ENCODE measurements around the gene NAA30. TPM values are rescaled to one million over a fixed set of nuclear protein-coding genes. Genes with fewer than 3 reads are reported as not detected.

The NAA30 gene
- total and polyA plus RNA-seq, 2 of the 8 experiments (the other 6 are each of a cell fraction or from before 2014, with no cell fraction given) = 4.2 to 21.9 TPM

- TF ChIP-seq RBBP5 (IDR thresholded peaks at IDR 0.05; ENCODE audit: borderline replicate concordance, low read depth, low read length) = 0 out of 2 replicates have a peak, but pooled peaks have one; percentile 75
- TF ChIP-seq TAF7 (optimal IDR thresholded peaks at IDR 0.05; ENCODE audit: borderline replicate concordance, low read depth, low read length) = peak; percentile 70
- TF ChIP-seq KDM1A (IDR thresholded peaks at IDR 0.05; ENCODE audit: borderline replicate concordance, low read length) = no peak
- TF ChIP-seq NANOG (IDR thresholded peaks at IDR 0.05; ENCODE audit: insufficient read depth, low read depth, low read length, poor library complexity, severe bottlenecking) = no peak
- no peak for TF ChIP-seq SAP30 (IDR thresholded peaks at IDR 0.05; ENCODE audit: insufficient read depth, insufficient replicate concordance, low read length)
- no peak for TF ChIP-seq EZH2 (IDR thresholded peaks at IDR 0.05; ENCODE audit: low read depth, low read length, severe bottlenecking)
- no peak for TF ChIP-seq CTBP2 (IDR thresholded peaks at IDR 0.05; ENCODE audit: borderline replicate concordance, insufficient read depth, insufficient read length, low read length)
- TF ChIP-seq MAX (IDR thresholded peaks at IDR 0.05) = peak; percentile 62
- no peak for TF ChIP-seq CBX8 (IDR thresholded peaks at IDR 0.05; ENCODE audit: borderline replicate concordance, low read depth, low read length)
Measured at GRCh38 chr14:57390037-57390805, at the start of gene NAA30 (continued).

Measured in H1 (cell line).